Activated T-cell treated with anti-CD3 and anti-CD28 coated beads, Interleukin-2, amount 50 U/mL, for 24 hours (primary cell): Measurements from ENCODE around the gene SLC17A2.

ENCODE experiments used
- DNase-seq: peaks from one replicate; pipeline ENCODE4 v3.0.0-alpha.2; 2020
- H3K27ac Mint-ChIP-seq: 2 replicates; pipeline ENCODE4 v1.8.0; 2020; ENCODE audit warnings: mild to moderate bottlenecking, mixed read lengths
- H3K27me3 Mint-ChIP-seq: 2 replicates; pipeline ENCODE4 v1.8.0; 2020; ENCODE audit warnings: mixed read lengths
- H3K36me3 Mint-ChIP-seq: 2 replicates; pipeline ENCODE4 v1.8.0; 2020; ENCODE audit warnings: low read depth, mixed read lengths
- H3K4me1 Mint-ChIP-seq: 2 replicates; pipeline ENCODE4 v1.8.0; 2020; ENCODE audit warnings: low read depth, mixed read lengths
- H3K4me3 Mint-ChIP-seq: 2 replicates; pipeline ENCODE4 v1.8.0; 2020; ENCODE audit warnings: mild to moderate bottlenecking, moderate library complexity, mixed read lengths
- H3K9me3 Mint-ChIP-seq: 2 replicates; pipeline ENCODE4 v1.8.0; 2020; ENCODE audit warnings: mixed read lengths

Gene SLC17A2, protein sequence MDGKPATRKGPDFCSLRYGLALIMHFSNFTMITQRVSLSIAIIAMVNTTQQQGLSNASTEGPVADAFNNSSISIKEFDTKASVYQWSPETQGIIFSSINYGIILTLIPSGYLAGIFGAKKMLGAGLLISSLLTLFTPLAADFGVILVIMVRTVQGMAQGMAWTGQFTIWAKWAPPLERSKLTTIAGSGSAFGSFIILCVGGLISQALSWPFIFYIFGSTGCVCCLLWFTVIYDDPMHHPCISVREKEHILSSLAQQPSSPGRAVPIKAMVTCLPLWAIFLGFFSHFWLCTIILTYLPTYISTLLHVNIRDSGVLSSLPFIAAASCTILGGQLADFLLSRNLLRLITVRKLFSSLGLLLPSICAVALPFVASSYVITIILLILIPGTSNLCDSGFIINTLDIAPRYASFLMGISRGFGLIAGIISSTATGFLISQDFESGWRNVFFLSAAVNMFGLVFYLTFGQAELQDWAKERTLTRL

DNA sequence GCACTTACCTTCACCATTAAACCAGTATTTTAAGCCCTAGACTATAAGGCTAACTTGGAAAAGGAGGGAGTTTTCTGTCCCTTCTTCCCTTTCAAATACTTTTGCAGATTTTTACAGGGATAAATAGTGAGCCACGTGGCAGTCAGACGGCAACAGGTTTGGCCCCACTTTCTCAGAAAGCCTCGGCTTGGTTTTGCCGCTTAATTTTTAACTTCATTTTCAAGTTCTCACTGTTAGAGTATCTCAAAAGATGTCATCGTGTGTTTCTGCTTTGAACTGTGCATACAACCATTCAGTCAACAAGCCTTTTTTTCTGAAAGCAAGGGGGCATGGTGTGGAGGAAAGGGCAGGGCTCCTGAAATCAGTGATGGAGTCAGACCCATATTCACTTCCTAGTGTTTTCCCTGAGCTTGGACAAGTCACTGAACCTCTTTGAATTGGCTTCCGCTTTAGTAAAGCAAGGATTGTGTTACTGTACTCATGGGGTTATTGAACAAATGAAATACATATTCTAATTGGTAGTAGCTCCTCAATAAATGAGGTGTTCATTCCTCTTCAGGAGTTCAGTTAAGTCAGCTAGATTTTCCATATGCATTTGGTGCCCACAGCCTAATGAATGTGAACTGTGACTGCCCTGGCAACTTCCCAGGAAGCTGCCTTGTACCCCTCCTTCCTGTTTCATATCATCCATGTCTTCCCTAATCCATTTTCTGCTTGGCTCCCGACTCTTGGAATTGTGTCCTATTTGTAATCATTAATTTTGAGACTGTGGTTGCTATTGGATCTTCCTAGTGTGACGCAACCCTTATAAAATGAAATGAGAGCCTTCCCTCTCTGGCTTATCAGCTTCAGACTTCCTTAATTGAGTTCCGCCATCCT is at the start of gene SLC17A2:
Gene SLC17A2, minus strand, starts transcription at position 160 of the 879 bp plus-strand sequence. CDS start 4,895 bp downstream, outside the sequence.
- Mint-ChIP-seq H3K27me3 (no peaks in the 10 kb centered on the region), H3K4me3 (no peak within 1 kb of the TSS), H3K9me3 (no peaks in the 10 kb centered on the region), H3K36me3 (no peaks in the 10 kb centered on the region), H3K27ac (no peak within 1 kb of the TSS), H3K4me1 (peaks cover 10% of the 10 kb centered on the region)
- no peak for DNase-seq

DNA sequence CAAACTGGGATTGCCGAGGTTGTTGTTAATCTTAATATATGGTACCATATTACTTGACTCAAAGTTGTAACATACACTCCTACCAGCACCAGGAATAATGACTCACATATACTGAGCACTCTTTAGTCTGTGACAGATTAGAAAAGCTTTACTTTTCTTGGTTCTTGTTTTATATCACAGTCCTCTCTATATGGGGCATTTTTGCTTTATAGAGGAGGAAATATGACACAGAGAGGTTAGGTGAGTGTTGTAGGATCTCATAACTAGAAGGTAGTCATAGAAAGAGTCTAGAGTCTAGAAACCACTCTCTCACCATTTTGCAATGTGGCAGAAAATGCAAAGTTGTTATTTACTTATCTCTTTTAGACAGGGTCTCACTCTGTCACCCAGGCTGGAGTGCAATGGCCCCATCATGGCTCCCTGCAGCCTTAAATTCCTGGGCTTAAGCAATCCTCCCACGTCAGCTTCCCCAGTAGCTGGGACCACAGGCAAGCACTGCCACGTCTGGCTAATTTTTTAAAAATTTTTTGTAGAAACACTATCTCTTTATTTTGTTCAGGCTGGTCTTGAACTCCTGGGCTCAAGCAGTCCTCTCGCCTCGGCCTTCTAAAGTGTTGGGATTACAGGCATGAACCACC is 45.6 kb upstream of the SLC17A2 start:
- Mint-ChIP-seq H3K27me3 (no peaks in the 10 kb centered on the region), H3K4me1 (peaks cover 61% of the 10 kb centered on the region), H3K36me3 (peaks cover 89% of the 10 kb centered on the region), H3K9me3 (no peaks in the 10 kb centered on the region), H3K27ac (peak overlapping the region; percentile 87), H3K4me3 (no peak overlapping the region)
- no peak for DNase-seq

DNA sequence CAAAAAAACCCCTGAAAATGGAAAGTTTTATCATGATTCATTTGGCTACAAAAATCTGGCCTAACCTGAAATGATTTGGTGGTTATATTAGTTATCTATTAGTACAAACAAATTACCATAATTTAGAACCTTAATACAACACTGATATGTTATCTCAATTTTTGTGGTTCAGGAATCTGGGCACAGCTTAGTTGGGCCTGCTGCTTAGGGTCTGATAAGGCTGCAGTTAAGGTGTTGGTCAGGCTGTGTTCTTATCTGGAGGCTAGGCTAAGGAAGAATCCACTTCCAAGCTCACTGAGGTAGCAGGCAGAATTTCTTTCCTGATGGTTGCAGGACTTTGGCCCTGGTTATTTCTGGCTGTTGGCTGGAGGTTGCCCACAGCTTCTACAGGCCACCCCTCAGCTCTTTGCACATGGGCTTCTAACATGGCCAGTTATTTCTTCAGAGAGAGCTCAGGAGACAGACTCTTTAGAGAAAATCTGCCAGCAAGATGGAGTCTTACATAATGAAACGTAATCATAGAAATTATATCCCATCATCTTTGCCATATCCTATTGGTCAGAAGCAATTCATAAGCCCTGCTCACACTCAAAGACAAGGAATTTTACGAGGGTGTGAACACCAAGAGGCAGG is 43.5 kb upstream of the SLC17A2 start:
- Mint-ChIP-seq H3K4me3 (no peak overlapping the region), H3K9me3 (no peaks in the 10 kb centered on the region), H3K4me1 (peaks cover 71% of the 10 kb centered on the region), H3K27ac (peak overlapping the region; percentile 29), H3K36me3 (peaks cover 92% of the 10 kb centered on the region), H3K27me3 (no peaks in the 10 kb centered on the region)
- no peak for DNase-seq

DNA sequence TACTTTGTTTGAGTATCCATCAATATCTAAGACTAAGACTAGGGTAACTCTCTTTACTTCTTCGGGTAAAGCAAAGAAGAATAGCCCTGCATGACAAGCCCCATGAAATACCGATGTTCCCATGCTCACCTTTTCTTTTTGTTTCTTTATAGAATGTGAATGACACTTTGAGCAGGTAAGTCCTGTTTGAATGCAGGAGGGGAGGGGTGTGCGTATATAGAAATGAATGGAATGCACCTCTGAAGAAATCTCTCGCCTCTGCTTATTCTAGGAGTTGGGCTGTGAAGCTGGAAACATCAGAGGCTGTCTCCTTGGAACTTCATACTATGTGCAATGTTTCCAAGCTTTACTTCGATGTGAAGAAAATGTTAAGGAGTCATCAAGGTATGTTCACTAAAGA is 42.4 kb upstream of the SLC17A2 start:
- DNase-seq: no peak
- Mint-ChIP-seq H3K27ac (no peak overlapping the region), H3K27me3 (no peaks in the 10 kb centered on the region), H3K4me1 (peaks cover 82% of the 10 kb centered on the region), H3K4me3 (no peak overlapping the region), H3K9me3 (no peaks in the 10 kb centered on the region), H3K36me3 (peaks cover 96% of the 10 kb centered on the region)

DNA sequence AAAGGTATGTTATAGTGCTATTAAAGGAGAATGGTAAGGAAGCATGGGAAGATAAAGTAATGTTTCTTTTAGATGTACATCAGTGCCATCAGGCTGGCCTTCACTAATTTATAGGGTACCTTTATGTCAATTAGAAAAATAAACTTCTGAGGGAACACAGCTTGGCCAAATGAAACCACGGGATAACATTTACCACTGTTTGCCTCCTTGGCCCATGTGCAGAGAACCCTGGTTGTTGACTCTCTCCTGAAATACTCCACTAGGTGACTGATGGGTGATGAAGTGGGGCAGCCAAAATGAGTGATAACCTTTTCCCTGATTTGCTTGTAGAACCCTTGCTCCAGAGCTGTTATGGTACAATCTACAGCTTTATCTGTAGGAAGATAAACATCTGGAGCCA is 41.6 kb upstream of the SLC17A2 start:
- peaks cover 83% of the 10 kb centered on the region for H3K4me1 Mint-ChIP-seq
- no peaks in the 10 kb centered on the region for H3K27me3 Mint-ChIP-seq
- H3K36me3 Mint-ChIP-seq: peaks cover 96% of the 10 kb centered on the region
- no peak overlapping the region for H3K4me3 Mint-ChIP-seq
- no peaks in the 10 kb centered on the region for H3K9me3 Mint-ChIP-seq
- H3K27ac Mint-ChIP-seq: no peak overlapping the region
- DNase-seq: no peak

DNA sequence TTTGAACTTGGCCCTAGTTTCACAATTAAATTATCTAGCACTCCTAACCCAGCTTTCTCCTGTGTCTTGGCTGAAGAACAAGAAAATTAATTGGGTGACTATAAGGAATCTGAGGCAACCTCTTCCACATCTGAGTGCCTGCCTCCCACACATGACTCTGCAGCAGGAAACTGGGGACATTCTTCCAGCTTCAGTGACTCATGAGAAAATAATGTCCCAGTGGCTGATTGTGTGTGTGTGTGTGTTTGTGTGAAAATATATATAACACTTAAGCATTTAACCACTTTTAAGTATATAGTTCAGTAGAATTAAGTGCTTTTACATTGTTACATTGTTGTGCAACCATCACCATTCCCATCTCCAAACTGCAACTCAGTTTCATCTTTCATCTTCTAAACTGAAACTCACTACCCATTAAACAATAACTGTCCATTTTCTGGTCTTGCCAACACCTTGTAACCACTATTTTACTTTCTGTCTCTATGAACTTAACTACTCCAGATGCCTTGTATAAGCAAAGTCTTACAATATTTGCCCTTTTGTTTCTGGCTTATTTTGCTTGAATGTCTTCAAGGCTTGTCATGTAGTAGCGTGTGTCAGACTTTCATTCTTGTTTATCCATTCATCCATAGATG is 40.8 kb upstream of the SLC17A2 start:
- peaks cover 96% of the 10 kb centered on the region for H3K36me3 Mint-ChIP-seq
- peak overlapping the region; percentile 78 for H3K27ac Mint-ChIP-seq

DNA sequence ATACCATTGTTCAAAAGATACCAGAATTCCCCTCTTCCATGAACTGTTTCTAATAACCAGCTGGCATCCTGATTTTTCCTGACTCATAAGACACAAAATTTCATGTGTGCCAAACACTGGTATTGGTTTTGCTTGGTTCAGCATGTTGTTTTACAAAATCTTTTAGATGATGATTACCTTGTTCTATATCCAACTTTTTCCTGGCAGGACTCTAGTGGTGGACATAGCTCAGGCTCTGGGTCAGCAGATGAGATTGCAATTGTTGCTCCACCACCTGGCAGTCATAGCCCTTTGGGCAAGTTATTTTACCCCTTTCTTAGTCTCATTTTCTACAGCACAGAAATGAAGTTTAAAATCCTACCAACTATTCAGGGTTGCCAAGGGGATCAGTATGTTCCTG is 38.3 kb upstream of the SLC17A2 start:
- Mint-ChIP-seq H3K36me3 (peaks cover 95% of the 10 kb centered on the region), H3K4me1 (peaks cover 89% of the 10 kb centered on the region), H3K4me3 (peak overlapping the region; percentile 77), H3K27me3 (no peaks in the 10 kb centered on the region), H3K9me3 (no peaks in the 10 kb centered on the region), H3K27ac (peak overlapping the region; percentile 26)
- DNase-seq: no peak

More for the DNA sequence above, 40.8 kb upstream of the SLC17A2 start:
- H3K4me3 Mint-ChIP-seq: no peak overlapping the region
- no peak for DNase-seq
- H3K4me1 Mint-ChIP-seq: peaks cover 83% of the 10 kb centered on the region
- H3K27me3 Mint-ChIP-seq: no peaks in the 10 kb centered on the region
- no peaks in the 10 kb centered on the region for H3K9me3 Mint-ChIP-seq

DNA sequence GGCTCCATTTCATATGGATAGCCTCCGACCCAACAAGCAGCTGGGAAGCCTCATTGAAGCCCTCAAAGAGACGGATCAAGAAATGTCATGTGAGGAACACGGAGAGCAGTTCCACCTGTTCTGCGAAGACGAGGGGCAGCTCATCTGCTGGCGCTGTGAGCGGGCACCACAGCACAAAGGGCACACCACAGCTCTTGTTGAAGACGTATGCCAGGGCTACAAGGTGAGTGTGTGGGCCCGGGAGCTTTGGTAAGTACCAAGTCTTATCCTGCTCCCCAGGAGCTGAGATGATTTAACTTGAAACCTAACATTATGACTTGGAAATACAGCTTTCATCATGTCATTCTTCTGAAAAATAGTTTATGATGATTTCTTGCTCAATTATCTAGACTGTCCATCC is 36.2 kb upstream of the SLC17A2 start:
- H3K27ac Mint-ChIP-seq: peak overlapping the region; percentile 90
- peak overlapping the region; percentile 77 for H3K4me3 Mint-ChIP-seq
- no peak for DNase-seq
- peaks cover 88% of the 10 kb centered on the region for H3K4me1 Mint-ChIP-seq
- H3K27me3 Mint-ChIP-seq: no peaks in the 10 kb centered on the region
- peaks cover 1% of the 10 kb centered on the region for H3K9me3 Mint-ChIP-seq
- H3K36me3 Mint-ChIP-seq: peaks cover 90% of the 10 kb centered on the region

DNA sequence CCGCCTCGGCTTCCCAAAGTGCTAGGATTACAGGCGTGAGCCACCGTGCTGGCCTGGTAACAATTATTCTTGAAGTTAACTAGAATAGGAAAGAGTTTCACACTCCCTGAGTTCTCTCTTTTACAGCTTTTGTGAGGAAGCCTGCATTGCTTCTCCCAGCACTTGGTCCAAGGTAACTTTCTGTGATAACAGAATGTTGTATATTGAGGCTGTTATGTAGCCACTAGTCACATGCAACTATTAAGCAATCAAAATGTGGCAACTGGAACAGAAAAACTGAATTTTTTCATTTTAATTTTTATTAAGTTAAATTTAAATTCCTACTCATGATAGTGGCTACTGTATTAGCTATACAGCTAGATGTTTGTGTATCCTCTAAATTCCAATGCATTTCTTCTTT is 34.6 kb upstream of the SLC17A2 start:
- Mint-ChIP-seq H3K4me1 (peaks cover 89% of the 10 kb centered on the region), H3K27ac (peak overlapping the region; percentile 22)

DNA sequence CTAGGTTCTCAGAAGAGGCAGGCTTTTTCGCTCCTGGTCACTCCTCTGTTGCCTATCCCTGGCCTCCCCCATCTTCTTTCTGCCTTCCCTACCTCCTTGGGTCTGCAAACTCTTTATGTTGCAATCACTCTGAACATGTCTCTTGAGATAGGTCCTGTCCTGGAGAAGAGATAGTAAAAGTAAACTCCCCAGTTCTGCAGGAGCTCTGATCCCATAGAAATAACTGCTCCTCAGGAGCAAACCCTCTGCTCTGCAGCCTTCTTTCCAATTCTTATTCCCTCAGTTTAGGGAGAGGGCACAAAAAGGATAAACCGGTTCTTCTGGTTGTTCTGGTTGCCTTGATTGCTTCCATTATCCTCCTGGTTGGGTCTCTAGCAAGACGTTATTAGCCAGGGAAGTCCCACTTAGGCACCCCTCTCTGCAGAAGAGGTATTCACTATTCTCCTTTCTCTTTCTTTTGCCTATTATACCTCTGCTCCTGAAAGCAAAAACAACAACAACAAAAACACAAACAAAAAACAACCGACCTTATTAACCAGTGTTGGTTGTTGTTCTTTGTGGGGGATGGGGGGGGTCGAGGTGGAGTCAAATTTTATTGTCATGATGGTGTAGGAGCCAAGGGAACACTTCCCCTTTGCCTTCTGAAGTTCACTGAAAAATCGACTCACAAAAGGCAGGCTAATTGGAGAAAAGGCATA is 33.1 kb upstream of the SLC17A2 start:
- Mint-ChIP-seq H3K9me3 (peaks cover 26% of the 10 kb centered on the region), H3K4me3 (peak overlapping the region; percentile 92), H3K27ac (peak overlapping the region; percentile 86), H3K4me1 (peaks cover 94% of the 10 kb centered on the region), H3K36me3 (peaks cover 90% of the 10 kb centered on the region), H3K27me3 (no peaks in the 10 kb centered on the region)
- DNase-seq: no peak

More for the DNA sequence above, 34.6 kb upstream of the SLC17A2 start:
- H3K27me3 Mint-ChIP-seq: no peaks in the 10 kb centered on the region
- H3K36me3 Mint-ChIP-seq: peaks cover 88% of the 10 kb centered on the region
- H3K9me3 Mint-ChIP-seq: peaks cover 14% of the 10 kb centered on the region
- DNase-seq: no peak
- H3K4me3 Mint-ChIP-seq: peak overlapping the region; percentile 77

DNA sequence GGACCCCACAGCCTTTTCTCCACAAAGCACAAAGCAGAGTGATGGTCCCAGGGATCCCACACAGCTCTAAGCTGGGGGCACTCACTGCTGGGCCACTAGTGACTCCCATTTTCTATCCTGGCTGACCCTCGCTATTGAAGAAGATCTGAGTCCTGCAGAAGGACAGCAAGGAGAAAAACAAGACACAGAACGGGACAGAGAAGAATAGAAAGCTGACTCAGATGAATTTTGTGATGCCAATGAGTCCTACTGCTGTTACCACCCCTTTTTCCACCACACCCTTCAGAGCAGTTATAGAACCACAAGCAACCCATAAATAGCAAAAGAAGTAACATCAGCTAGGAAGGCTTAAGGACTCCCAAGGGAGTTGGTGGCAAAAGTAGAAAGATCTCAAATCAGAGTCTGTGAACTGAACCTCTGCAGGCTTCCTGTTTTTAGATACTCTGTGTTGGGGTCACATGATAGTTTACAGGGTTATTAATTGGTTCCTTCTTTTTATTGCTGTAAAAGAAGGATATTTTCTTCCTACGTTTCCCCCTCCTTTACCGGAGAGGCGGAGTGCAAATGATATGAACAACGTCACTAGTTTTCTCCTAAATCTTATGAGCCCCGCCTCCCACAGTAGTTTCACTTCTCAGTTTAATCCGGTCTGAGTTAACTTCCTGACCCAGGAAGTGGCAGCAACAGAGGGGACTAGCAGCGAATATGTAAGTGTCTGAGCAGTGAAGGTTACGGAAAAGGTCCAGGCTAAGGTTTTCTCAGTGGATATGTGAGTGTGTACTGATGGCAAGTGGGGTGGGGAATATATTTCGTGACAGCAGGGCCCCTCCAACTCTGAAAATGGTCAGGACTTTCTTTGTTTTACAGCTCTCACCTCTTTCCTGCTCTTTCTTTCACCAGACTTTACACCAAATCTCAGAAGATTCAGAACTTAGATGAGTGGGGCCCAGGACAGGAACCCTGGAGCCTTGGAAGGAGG is 31.9 kb upstream of the SLC17A2 start, which contains the start of gene TRIM38:
Gene TRIM38, plus strand, starts transcription at position 654 of the 979 bp plus-strand sequence. CDS start 3,721 bp downstream, outside the sequence.
- Mint-ChIP-seq H3K27ac (peak within 1 kb of the TSS; percentile 98), H3K4me1 (peaks cover 89% of the 10 kb centered on the region), H3K4me3 (peak within 1 kb of the TSS; percentile 92), H3K9me3 (peaks cover 32% of the 10 kb centered on the region), H3K27me3 (no peaks in the 10 kb centered on the region), H3K36me3 (peaks cover 84% of the 10 kb centered on the region)
- DNase-seq: peak; percentile 60

DNA sequence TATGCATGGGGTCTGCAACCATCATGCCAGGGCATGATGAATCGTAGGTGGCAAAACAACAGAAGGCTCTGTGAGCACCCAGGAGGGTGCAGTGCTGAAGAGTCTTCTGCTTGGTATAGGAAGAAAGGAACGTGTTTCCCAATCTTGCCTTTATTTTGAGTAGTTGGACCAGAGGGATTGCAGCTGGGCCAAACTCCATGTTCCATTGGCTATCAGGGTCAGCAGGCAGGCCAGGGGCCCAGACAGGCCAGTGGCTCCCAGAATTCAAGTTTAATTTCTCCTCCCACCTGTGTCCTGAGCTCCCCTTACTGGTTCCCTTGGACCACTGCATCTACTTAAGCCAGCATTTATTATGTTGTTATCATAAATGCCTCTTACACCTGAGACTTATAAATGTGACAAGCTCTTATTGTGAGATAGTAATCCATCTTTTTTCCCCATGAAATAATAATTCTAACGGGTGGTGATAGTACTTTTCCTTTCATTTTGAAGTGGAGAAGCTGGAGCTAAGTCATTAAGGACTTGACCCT is 31.2 kb upstream of the SLC17A2 start:
- no peak for DNase-seq
- Mint-ChIP-seq H3K9me3 (peaks cover 32% of the 10 kb centered on the region), H3K4me1 (peaks cover 83% of the 10 kb centered on the region), H3K36me3 (peaks cover 77% of the 10 kb centered on the region), H3K27ac (peak overlapping the region; percentile 98), H3K4me3 (peak overlapping the region; percentile 92), H3K27me3 (no peaks in the 10 kb centered on the region)
